22Rv1 (cell line): ENCODE data around the gene GALNT7.

Experiments used
- H3K27ac ChIP-seq: fragments of 450-650 bp; 2 replicates; pipeline ENCODE4 v1.5.1; 2017
- ZFX ChIP-seq: fragments of 450-650 bp; IDR thresholded peaks from 2 replicates; pipeline ENCODE4 v1.6.1; 2017; ENCODE audit warnings: antibody characterized with exemption, borderline replicate concordance
- TF ChIP-seq, protein P1 (sequence below): fragments of 450-650 bp; IDR thresholded peaks from 2 replicates; pipeline ENCODE4 v1.5.1; 2017; ENCODE audit warnings: mild to moderate bottlenecking

The GALNT7 gene

DNA sequence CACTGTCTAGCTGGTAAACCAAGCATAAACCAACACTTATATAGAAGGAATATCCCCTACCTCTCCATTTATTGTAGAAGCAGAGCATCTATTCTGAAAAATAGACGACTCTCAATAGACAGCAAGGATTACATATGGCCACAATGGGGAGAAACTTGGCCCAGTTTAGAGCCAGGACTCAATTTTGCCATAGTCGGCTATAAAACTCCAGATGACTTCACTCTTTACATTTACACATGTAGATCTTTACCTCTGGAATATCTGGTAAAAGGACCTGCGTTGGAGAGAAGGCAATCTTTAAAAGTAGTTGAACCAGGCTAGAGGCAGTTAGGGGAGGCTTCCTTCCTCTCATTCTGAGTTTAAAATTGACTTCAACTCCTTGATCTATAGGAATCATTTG, 88.2 kb downstream of the GALNT7 start:
- TF ChIP-seq, protein P1, sequence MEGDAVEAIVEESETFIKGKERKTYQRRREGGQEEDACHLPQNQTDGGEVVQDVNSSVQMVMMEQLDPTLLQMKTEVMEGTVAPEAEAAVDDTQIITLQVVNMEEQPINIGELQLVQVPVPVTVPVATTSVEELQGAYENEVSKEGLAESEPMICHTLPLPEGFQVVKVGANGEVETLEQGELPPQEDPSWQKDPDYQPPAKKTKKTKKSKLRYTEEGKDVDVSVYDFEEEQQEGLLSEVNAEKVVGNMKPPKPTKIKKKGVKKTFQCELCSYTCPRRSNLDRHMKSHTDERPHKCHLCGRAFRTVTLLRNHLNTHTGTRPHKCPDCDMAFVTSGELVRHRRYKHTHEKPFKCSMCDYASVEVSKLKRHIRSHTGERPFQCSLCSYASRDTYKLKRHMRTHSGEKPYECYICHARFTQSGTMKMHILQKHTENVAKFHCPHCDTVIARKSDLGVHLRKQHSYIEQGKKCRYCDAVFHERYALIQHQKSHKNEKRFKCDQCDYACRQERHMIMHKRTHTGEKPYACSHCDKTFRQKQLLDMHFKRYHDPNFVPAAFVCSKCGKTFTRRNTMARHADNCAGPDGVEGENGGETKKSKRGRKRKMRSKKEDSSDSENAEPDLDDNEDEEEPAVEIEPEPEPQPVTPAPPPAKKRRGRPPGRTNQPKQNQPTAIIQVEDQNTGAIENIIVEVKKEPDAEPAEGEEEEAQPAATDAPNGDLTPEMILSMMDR = no peak
- TF ChIP-seq ZFX = no peak
- no peak overlapping the region for H3K27ac ChIP-seq

GRCh38 chr4:173257732-173258717, 89.4 kb downstream of the GALNT7 start:
- TF ChIP-seq, protein P1 = no peak
- no peak for TF ChIP-seq ZFX
- H3K27ac ChIP-seq = no peak overlapping the region

DNA sequence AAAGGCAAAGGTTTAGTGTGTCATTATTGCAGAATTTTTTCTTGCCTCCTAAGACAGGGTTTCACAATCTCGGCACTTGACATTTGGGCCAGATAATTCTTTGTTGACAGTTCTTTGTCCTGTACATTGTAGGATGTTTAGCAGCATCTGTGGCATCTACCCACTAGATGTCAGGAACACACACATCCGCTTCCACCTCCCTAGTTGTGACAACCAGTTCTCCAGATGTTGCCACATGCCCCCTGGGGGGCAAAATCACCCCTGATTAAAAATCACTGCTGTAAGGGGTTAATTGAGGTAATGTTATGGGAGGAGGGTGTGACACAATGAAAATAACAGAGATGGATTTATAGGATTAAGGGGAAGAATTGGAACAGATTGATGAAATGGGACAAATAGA, 90.3 kb downstream of the GALNT7 start:
- H3K27ac ChIP-seq = no peak overlapping the region

DNA sequence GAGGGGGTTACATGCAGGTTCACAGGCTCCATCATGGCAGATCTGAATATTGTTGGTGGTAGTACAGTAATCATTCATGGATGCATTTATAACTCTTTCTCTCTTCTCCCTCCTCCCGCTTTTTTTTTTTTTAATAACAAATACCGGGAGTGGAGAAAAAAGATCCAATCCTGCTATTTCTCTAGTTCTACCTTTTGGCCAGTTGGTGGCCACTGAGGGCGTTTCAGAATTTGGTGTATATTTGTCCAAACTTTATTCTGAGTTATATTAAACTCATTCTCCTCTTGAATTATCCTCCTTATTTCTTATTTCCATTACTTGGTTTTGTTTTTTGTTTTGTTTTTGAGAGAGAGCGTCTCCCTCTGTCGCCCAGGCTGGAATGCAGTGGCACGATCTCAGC, 90.7 kb downstream of the GALNT7 start:
- no peak overlapping the region for H3K27ac ChIP-seq
- TF ChIP-seq, protein P1 = no peak
- no peak for TF ChIP-seq ZFX

More for the DNA sequence above, 90.3 kb downstream of the GALNT7 start:
- TF ChIP-seq, protein P1 = no peak
- TF ChIP-seq ZFX = no peak

GRCh38 chr4:173261052-173261451, 92.4 kb downstream of the GALNT7 start:
- TF ChIP-seq, protein P1 = no peak
- no peak overlapping the region for H3K27ac ChIP-seq

GRCh38 chr4:173262375-173262774, 93.8 kb downstream of the GALNT7 start:
- H3K27ac ChIP-seq = no peak overlapping the region
- TF ChIP-seq, protein P1 = no peak
- no peak for TF ChIP-seq ZFX

DNA sequence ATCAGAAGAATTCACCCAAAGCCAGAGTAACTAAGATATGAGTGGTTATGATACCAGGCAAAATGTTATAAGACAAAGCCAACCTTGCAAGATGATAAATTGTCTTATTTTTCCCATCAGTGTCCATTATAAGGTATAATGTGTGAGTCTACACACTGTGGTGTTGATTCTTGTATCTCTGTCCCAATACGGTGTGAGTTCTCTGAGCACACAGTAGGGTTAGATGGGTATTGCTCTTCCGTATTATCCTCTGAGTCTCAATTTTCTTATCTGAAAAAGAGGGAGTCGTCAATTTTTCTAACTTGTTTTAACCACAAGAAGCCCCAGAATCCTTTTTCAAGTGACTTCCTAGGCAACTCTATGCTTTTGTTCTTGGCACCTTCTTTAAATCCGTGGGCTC, 95.6 kb downstream of the GALNT7 start:
- TF ChIP-seq, protein P1 = no peak
- TF ChIP-seq ZFX = no peak
- no peak overlapping the region for H3K27ac ChIP-seq
